Upper lobe of left lung (tissue), 6 donors: ENCODE data around the gene APAF1. TPM values are rescaled to one million over a fixed set of nuclear protein-coding genes. Genes with fewer than 3 reads are reported as not detected.

Source experiments
- ATAC-seq, 2 donors: fragments of 200-7000 bp; cut with Tn5 transposase; one replicate each; pipeline ENCODE4 v1.9.1; 2022; ENCODE audit warnings: mild to moderate bottlenecking in 2 of 2, moderate library complexity in 2 of 2; ENCODE audit not compliant: low FRiP score in 2 of 2
- DNase-seq, 2 donors: peaks; one replicate each; pipeline ENCODE4 v3.0.0-alpha.2; 2019 to 2020
- H3K27ac ChIP-seq, 4 donors: fragments of 200-600 bp; sonication (generic); one replicate each; pipeline ENCODE4 v1.5.1; 2016 to 2019
- H3K27me3 ChIP-seq, 4 donors: fragments of 200-600 bp; sonication (generic); one replicate each; pipeline ENCODE4 v1.5.1; 2017 to 2019
- H3K36me3 ChIP-seq, 4 donors: fragments of 200-600 bp; sonication (generic); one replicate each; pipeline ENCODE4 v1.5.1; 2016 to 2019
- H3K4me1 ChIP-seq, 4 donors: fragments of 200-600 bp; sonication (generic); one replicate each; pipeline ENCODE4 v1.5.1; 2018 to 2019
- H3K4me3 ChIP-seq, 4 donors: fragments of 200-600 bp; sonication (generic); one replicate each; pipeline ENCODE4 v1.5.1; 2017 to 2019; ENCODE audit warnings: mild to moderate bottlenecking in 2 of 4, moderate library complexity in 1 of 4
- H3K9me3 ChIP-seq, 4 donors: fragments of 200-600 bp; sonication (generic); one replicate each; pipeline ENCODE4 v1.5.1; 2018 to 2019
- EP300 ChIP-seq, 4 donors: sonication (generic); formaldehyde crosslinking; IDR thresholded peaks; one replicate each; pipeline ENCODE4 v1.5.1; 2017; ENCODE audit warnings: antibody characterized with exemption in 4 of 4, control low read depth in 2 of 4
- POLR2A ChIP-seq, 4 donors: fragments of 450-650 bp; IDR thresholded peaks; one replicate each; pipeline ENCODE4 v1.5.1; 2016 to 2017; ENCODE audit warnings: antibody characterized with exemption in 4 of 4, mild to moderate bottlenecking in 2 of 4
- POLR2AphosphoS5 ChIP-seq, 2 donors: sonication (generic); formaldehyde crosslinking; IDR thresholded peaks; one replicate each; pipeline ENCODE4 v1.5.1; 2017; ENCODE audit warnings: antibody characterized with exemption in 2 of 2
- WGBS, 2 donors: methylation state at CpG; one replicate each; pipeline ENCODE4 v1.1.5; 2017 to 2018; 5-methylcytosine and 5-hydroxymethylcytosine counted together
- total RNA-seq, 6 donors: library from RNA; depleted of rRNA in 4 of 6; stranded (reverse); fragments of >200 nt in 4 of 6; gene quantifications; one replicate each; pipeline versions ENCODE4 v1.1.0 to v1.2.1, GENCODE V29; 2016 to 2021
- TF ChIP-seq, protein P1 (sequence below), 6 experiments: fragments of 450-650 bp in 4 of 6; fragments of 200-600 bp in 2 of 6; sonication (generic) in 2 of 6; IDR thresholded peaks; one replicate each; pipeline ENCODE4 v1.5.1; 2016 to 2019; ENCODE audit warnings: antibody characterized with exemption in 6 of 6
- donor health status: DM: no; HTN: no; CAD: no; lungs with moderate emphysema.
- donor health status: DM: no; HTN: yes; CAD: no; lungs with severe emphysema.

Gene APAF1
- total RNA-seq, 6 donors from 2014 or later, result 11.1 to 25.9 (median 17.7) TPM

DNA sequence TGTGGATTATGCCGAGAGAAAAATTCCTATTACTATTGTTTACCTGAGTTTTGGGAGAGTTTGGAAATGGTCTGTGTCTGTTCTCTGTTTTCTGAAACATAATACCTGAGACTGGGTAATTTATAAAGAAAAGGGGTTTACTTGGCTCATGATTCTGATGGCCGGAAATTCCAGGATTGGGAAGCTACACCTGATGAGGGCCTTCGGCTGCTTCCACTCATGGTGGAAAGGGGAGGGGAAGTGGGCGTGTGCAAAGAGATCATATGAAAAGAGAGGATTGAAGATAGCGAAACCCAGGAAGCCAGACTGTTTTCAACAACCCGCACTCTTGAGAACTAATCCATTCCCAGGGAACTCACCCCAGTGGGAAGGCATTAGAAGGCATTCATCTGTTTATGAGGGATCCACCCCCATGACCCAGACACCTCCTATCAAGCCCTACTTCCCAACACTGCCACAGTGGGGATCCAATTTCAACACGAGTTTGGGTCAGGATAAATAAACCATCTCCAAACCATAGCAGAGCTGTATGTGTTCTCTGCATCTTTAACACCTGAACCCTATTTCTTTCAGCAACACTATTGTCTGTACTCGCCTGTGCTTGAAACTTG lies 51.1 kb downstream of the APAF1 start:
- no peak overlapping the region for H3K4me3 ChIP-seq
- no peak for DNase-seq
- H3K36me3 ChIP-seq, result peaks cover 0 to 33% (median 3%) of the 10 kb centered on the region in 4 donors
- TF ChIP-seq EP300 (IDR thresholded peaks at IDR 0.05), result no peak
- TF ChIP-seq POLR2AphosphoS5 (IDR thresholded peaks at IDR 0.05), result no peak
- TF ChIP-seq, protein P1, sequence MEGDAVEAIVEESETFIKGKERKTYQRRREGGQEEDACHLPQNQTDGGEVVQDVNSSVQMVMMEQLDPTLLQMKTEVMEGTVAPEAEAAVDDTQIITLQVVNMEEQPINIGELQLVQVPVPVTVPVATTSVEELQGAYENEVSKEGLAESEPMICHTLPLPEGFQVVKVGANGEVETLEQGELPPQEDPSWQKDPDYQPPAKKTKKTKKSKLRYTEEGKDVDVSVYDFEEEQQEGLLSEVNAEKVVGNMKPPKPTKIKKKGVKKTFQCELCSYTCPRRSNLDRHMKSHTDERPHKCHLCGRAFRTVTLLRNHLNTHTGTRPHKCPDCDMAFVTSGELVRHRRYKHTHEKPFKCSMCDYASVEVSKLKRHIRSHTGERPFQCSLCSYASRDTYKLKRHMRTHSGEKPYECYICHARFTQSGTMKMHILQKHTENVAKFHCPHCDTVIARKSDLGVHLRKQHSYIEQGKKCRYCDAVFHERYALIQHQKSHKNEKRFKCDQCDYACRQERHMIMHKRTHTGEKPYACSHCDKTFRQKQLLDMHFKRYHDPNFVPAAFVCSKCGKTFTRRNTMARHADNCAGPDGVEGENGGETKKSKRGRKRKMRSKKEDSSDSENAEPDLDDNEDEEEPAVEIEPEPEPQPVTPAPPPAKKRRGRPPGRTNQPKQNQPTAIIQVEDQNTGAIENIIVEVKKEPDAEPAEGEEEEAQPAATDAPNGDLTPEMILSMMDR (IDR thresholded peaks at IDR 0.05), result no peak
- no peak for TF ChIP-seq POLR2A (IDR thresholded peaks at IDR 0.05)
- H3K27ac ChIP-seq, result no peak overlapping the region
- no peaks in the 10 kb centered on the region for H3K9me3 ChIP-seq
- no peaks in the 10 kb centered on the region for H3K27me3 ChIP-seq
- 84 to 87% methylated on average over 8 of the region's 8 CpGs for WGBS, 2 donors
- H3K4me1 ChIP-seq, result peaks cover 0 to 10% (median 7%) of the 10 kb centered on the region in 4 donors
- no peak for ATAC-seq

DNA sequence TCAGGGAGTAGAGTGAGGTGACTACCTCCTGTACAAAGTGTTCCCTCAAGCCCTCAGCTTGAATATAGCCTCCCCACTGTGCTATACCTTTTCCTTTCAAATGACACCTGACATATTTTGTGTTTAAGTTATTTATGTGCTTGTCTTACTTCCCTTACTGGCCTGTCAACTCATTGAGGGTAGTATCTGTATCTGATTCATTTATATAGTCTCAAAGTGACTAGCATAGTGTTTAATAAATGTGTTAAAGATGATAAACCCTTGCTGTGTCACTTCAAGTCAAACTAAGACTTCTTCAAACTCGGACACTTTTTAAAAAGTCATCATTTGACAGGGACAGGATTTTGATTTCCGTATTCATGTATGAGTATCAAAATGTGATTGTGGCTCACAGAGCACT lies 52.1 kb downstream of the APAF1 start:
- Histone ChIP-seq H3K36me3 (peaks cover 0 to 35% (median 3%) of the 10 kb centered on the region in 4 donors), H3K27ac (no peak overlapping the region)
- ATAC-seq, result no peak

DNA sequence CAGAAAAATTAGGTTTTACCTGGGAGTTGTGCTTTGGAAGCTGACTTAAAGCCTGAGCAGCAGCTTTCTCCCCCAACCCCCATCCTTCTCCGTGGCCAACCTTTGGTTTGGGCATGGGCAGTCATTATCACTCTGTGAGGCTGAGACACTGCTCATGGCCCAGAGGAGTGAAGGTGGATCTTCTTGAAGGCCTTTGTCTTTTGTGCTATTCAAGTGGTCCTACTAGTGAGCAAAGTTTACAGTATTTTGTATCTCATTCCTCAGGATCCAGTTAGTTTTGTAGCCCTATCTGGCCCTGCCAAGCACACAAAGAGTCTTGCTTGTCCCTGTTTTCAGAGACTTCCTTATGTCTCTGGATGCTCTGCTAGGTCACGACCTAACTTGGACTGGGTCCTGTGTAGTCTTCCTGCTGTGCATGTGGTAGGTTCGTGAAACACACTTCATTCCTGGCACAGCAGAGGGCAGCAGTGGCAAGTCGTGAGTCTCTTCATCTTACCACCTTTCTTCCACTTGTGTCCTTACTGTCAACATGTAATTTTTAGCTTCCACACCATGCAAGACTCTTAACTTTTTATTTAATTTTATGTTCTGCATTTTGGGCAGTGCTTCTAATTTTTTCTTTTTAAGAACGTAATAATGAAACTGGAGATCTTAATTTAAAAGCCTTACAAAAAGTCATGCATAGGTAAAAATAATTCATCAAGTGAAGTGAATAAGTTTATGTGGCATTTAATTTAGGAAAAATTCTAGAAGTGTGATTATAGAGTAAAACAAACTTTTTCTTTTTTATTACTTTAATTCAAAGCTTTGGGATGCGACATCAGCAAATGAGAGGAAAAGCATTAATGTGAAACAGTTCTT lies 53.7 kb downstream of the APAF1 start:
- Histone ChIP-seq H3K27me3 (no peaks in the 10 kb centered on the region), H3K9me3 (no peaks in the 10 kb centered on the region), H3K4me1 (peaks cover 0 to 10% (median 4%) of the 10 kb centered on the region in 4 donors), H3K4me3 (no peak overlapping the region), H3K36me3 (peaks cover 0 to 38% (median 6%) of the 10 kb centered on the region in 4 donors), H3K27ac (no peak overlapping the region)
- ATAC-seq (peak; percentile 49 to 89), DNase-seq (peak in 1 of 2 donors; percentile 57)
- 43% methylated on average over 6 of the region's 6 CpGs for WGBS, 2 donors
- TF ChIP-seq, protein P1 (IDR thresholded peaks at IDR 0.05), result peak in 4 of 6 experiments; percentile 27 to 40 (median 38)
- TF ChIP-seq POLR2AphosphoS5 (IDR thresholded peaks at IDR 0.05), result no peak

More for the DNA sequence above, 52.1 kb downstream of the APAF1 start:
- no peak for TF ChIP-seq POLR2AphosphoS5 (IDR thresholded peaks at IDR 0.05)
- no peak for TF ChIP-seq POLR2A (IDR thresholded peaks at IDR 0.05)
- TF ChIP-seq EP300 (IDR thresholded peaks at IDR 0.05), result no peak
- TF ChIP-seq, protein P1 (IDR thresholded peaks at IDR 0.05), result no peak
- no peaks in the 10 kb centered on the region for H3K9me3 ChIP-seq
- 90 to 94% methylated on average over 2 of the region's 2 CpGs for WGBS, 2 donors
- H3K4me3 ChIP-seq, result no peak overlapping the region
- DNase-seq, result no peak
- H3K27me3 ChIP-seq, result no peaks in the 10 kb centered on the region
- peaks cover 0 to 10% (median 4%) of the 10 kb centered on the region in 4 donors for H3K4me1 ChIP-seq

DNA sequence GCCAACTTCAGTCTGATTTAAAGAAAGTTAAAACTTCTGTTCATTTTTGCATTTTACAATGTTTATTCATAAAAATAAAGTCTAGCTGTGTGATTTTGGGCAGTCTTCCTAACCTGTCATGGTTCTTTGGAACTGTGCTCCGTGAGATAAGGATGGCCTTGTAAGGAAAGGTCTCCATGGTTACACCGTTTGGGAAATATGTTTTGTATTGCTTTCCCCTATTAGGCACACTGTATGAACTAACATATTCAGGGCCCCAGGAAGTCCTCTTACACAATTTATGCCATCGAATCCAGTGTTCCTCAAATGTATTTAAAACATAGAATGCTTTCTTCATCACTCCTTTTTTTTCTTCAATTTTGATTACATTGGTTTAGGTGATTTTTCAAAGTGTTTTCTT lies 54.5 kb downstream of the APAF1 start:
- peaks cover 0 to 44% (median 6%) of the 10 kb centered on the region in 4 donors for H3K36me3 ChIP-seq
- no peak for TF ChIP-seq POLR2AphosphoS5 (IDR thresholded peaks at IDR 0.05)
- TF ChIP-seq, protein P1 (IDR thresholded peaks at IDR 0.05), result no peak
- no peak for TF ChIP-seq EP300 (IDR thresholded peaks at IDR 0.05)
- no peak for TF ChIP-seq POLR2A (IDR thresholded peaks at IDR 0.05)
- H3K4me3 ChIP-seq, result no peak overlapping the region
- no peaks in the 10 kb centered on the region for H3K9me3 ChIP-seq
- peak in 1 of 2 donors; percentile 72 for ATAC-seq
- 44 to 51% methylated on average over 3 of the region's 3 CpGs for WGBS, 2 donors
- no peak for DNase-seq
- peaks cover 0 to 10% (median 4%) of the 10 kb centered on the region in 4 donors for H3K4me1 ChIP-seq
- no peaks in the 10 kb centered on the region for H3K27me3 ChIP-seq
- H3K27ac ChIP-seq, result no peak overlapping the region
